HepG2 (cell line): ENCODE results near the gene SETD1A. TPM values are rescaled to one million over a fixed set of nuclear protein-coding genes. Genes with fewer than 3 reads are reported as not detected.

Experiments
- GPN1 ChIP-seq: sonication (generic); formaldehyde crosslinking; IDR thresholded peaks from 2 replicates; pipeline ENCODE4 v1.5.1; 2020; ENCODE audit warnings: missing genetic modification reagents, borderline replicate concordance
- LRRFIP1 ChIP-seq: sonication (generic); formaldehyde crosslinking; conservative IDR thresholded peaks from 2 replicates; pipeline ENCODE4 v1.4.0; 2020; ENCODE audit warnings: missing genetic modification reagents
- NFKBIZ ChIP-seq: IDR thresholded peaks from 2 replicates; pipeline ENCODE4 v1.6.1; 2018; ENCODE audit warnings: missing genetic modification reagents, missing compliant biosample characterization
- NKX3-1 ChIP-seq: sonication (generic); formaldehyde crosslinking; IDR thresholded peaks from 2 replicates; pipeline ENCODE4 v1.5.0; 2020; ENCODE audit warnings: missing genetic modification reagents
- PATZ1 ChIP-seq: sonication (generic); formaldehyde crosslinking; IDR thresholded peaks from 2 replicates; pipeline ENCODE4 v1.4.0; 2020; ENCODE audit warnings: missing genetic modification reagents
- RERE ChIP-seq: IDR thresholded peaks from 2 replicates; pipeline ENCODE4 v1.6.1; 2016; ENCODE audit warnings: low read depth, missing genetic modification reagents, missing compliant biosample characterization
- ZNF280B ChIP-seq: sonication (generic); formaldehyde crosslinking; IDR thresholded peaks from 2 replicates; pipeline ENCODE4 v1.5.0; 2020; ENCODE audit warnings: missing genetic modification reagents, mild to moderate bottlenecking, borderline replicate concordance
- ZNF281 ChIP-seq: sonication (generic); formaldehyde crosslinking; IDR thresholded peaks from 2 replicates; pipeline ENCODE4 v1.4.0; 2020; ENCODE audit warnings: missing genetic modification reagents, borderline replicate concordance
- ZNF724P ChIP-seq: sonication (generic); formaldehyde crosslinking; IDR thresholded peaks from 2 replicates; pipeline ENCODE4 v1.8.0; 2022; ENCODE audit warnings: missing genetic modification reagents, borderline replicate concordance
- ZNF747 ChIP-seq: sonication (generic); formaldehyde crosslinking; IDR thresholded peaks from 2 replicates; pipeline ENCODE4 v1.8.1; 2023; ENCODE audit warnings: missing genetic modification reagents, mild to moderate bottlenecking, borderline replicate concordance
- ZNF878 ChIP-seq: sonication (generic); formaldehyde crosslinking; IDR thresholded peaks from 2 replicates; pipeline ENCODE4 v1.8.1; 2023; ENCODE audit warnings: mild to moderate bottlenecking, missing genetic modification reagents, moderate library complexity
- ZSCAN29 ChIP-seq: sonication (generic); formaldehyde crosslinking; conservative IDR thresholded peaks from 2 replicates; pipeline ENCODE4 v1.4.0; 2020; ENCODE audit warnings: mild to moderate bottlenecking, missing genetic modification reagents
- polyA plus RNA-seq, 8 experiments: library from polyadenylated mRNA; depleted of rRNA in 3 of 8; stranded (reverse) in 7 of 8; unstranded in 1 of 8; fragments of >200 nt; fragmentation: Illumina TruSeq in 4 of 8; extraction: Trizol in 4 of 8; gene quantifications; 2 replicates each; pipeline versions ENCODE4 v1.2.1 to v1.2.3, GENCODE V29; 2011 to 2016; ENCODE audit warnings: low read depth in 4 of 8, missing spikeins in 1 of 8, mixed read lengths in 1 of 8; ENCODE audit not compliant: insufficient read depth in 1 of 8
- total RNA-seq, 5 experiments: library from RNA; depleted of rRNA; stranded (reverse); fragments of >200 nt; fragmentation: Illumina TruSeq; extraction: Trizol; gene quantifications; 2 replicates each; pipeline ENCODE4 v1.2.3, GENCODE V29; 2016; ENCODE audit warnings: low read depth in 1 of 5

SETD1A gene
- total and polyA plus RNA-seq, 2 of the 13 experiments (the other 11 are each of a cell fraction or from before 2014, with no cell fraction given) = 3.8 to 5.6 TPM

- TF ChIP-seq PATZ1 (CRISPR knock-in tag) = peak; percentile 41
- no peak for TF ChIP-seq RERE (CRISPR knock-in tag)
- TF ChIP-seq GPN1 = no peak
- no peak for TF ChIP-seq ZNF281 (CRISPR knock-in tag)
- 0 out of 2 replicates have a peak, but pooled peaks have one; percentile 60 for TF ChIP-seq ZNF724P
- TF ChIP-seq NFKBIZ = no peak
- TF ChIP-seq LRRFIP1 (CRISPR knock-in tag) = no peak
- TF ChIP-seq ZNF747 (CRISPR knock-in tag) = peak; percentile 69; the same call in 1 of the 2 replicates
- TF ChIP-seq ZNF280B (CRISPR knock-in tag) = no peak
- peak; percentile 58; the same call in 1 of the 2 replicates for TF ChIP-seq ZSCAN29 (CRISPR knock-in tag)
- no peak for TF ChIP-seq NKX3-1 (CRISPR knock-in tag)
- peak; percentile 42; the same call in 1 of the 2 replicates for TF ChIP-seq ZNF878 (CRISPR knock-in tag)
These were observed 41.6 kb downstream of the SETD1A start (continued) for GRCh38 chr16:30998852-30999761.
